IMR-90 (cell line): ENCODE data around the gene CORO1A. TPM values are rescaled to one million over a fixed set of nuclear protein-coding genes. Genes with fewer than 3 reads are reported as not detected.

Experiments
- ATAC-seq: fragments of 200-7000 bp; cut with Tn5 transposase; 2 replicates; pipeline ENCODE4 v1.9.1; 2020; ENCODE audit warnings: low read depth, mild to moderate bottlenecking, moderate library complexity
- BruUV-seq: library from RNA; stranded (reverse); fragments of 400-500 nt; replicated peaks from 2 replicates; lab custom pipeline; 2021; lab: Mats Ljungman, UMichigan
- CTCF ChIA-PET: fragments of 300-600 bp; formaldehyde crosslinking; extraction: SDS; loops from one replicate; lab custom pipeline; 2021; ENCODE audit warnings: antibody characterized with exemption; lab: Yijun Ruan, JAX
- POLR2A ChIA-PET: fragments of 300-600 bp; sonication (Branson Sonifier 250); formaldehyde crosslinking; loops from one replicate; lab custom pipeline; 2022; ENCODE audit warnings: antibody characterized with exemption; ENCODE audit not compliant: unreplicated experiment; lab: Charles Lee
- DNase-seq: peaks from one replicate; pipeline ENCODE4 v3.0.0; 2013
- H2AFZ ChIP-seq: replicated peaks from 2 replicates; pipeline ENCODE3; 2013; ENCODE audit warnings: low read length, mild to moderate bottlenecking; ENCODE audit not compliant: poor library complexity
- H2AK5ac ChIP-seq: 2 replicates; pipeline ENCODE4 v1.6.1; 2013; ENCODE audit warnings: low read depth, low read length, inconsistent platforms
- H2AK9ac ChIP-seq: replicated peaks from 2 replicates; pipeline ENCODE3; 2013; ENCODE audit warnings: mild to moderate bottlenecking, low read depth, low read length, moderate library complexity; ENCODE audit not compliant: poor library complexity
- H2BK120ac ChIP-seq: 2 replicates; pipeline ENCODE4 v1.6.1; 2013; ENCODE audit warnings: low read depth, low read length, inconsistent platforms
- H2BK15ac ChIP-seq: 3 replicates; pipeline ENCODE4 v1.6.1; 2013; ENCODE audit warnings: low read depth, low read length, inconsistent platforms
- H2BK20ac ChIP-seq: 2 replicates; pipeline ENCODE4 v1.6.1; 2013; ENCODE audit warnings: low read depth, mild to moderate bottlenecking, inconsistent platforms, low read length, moderate library complexity
- H2BK5ac ChIP-seq: 2 replicates; pipeline ENCODE4 v1.6.1; 2013; ENCODE audit warnings: mild to moderate bottlenecking, low read depth, low read length, inconsistent platforms; ENCODE audit not compliant: poor library complexity, severe bottlenecking
- H3K14ac ChIP-seq: replicated peaks from 2 replicates; pipeline ENCODE4 v1.6.1; 2013; ENCODE audit warnings: low read depth, low read length, inconsistent platforms
- H3K18ac ChIP-seq: 2 replicates; pipeline ENCODE4 v1.6.1; 2013; ENCODE audit warnings: low read depth, low read length, control low read depth
- H3K23ac ChIP-seq: 2 replicates; pipeline ENCODE4 v1.6.1; 2013; ENCODE audit warnings: low read depth, low read length, inconsistent platforms
- H3K27ac ChIP-seq: 2 replicates; pipeline ENCODE4 v1.5.1; 2013; ENCODE audit warnings: mild to moderate bottlenecking, control low read depth, low read length; ENCODE audit not compliant: insufficient read depth
- H3K27me3 ChIP-seq: 2 replicates; pipeline ENCODE4 v1.6.1; 2013; ENCODE audit warnings: low read length; ENCODE audit not compliant: control insufficient read depth, insufficient read depth
- H3K36me3 ChIP-seq: 2 replicates; pipeline ENCODE4 v1.6.1; 2013; ENCODE audit warnings: low read length, mixed read lengths; ENCODE audit not compliant: control insufficient read depth, insufficient read depth
- H3K4ac ChIP-seq: 2 replicates; pipeline ENCODE4 v1.6.1; 2013; ENCODE audit warnings: low read depth, low read length, inconsistent platforms
- H3K4me1 ChIP-seq: 2 replicates; pipeline ENCODE4 v1.6.1; 2013; ENCODE audit warnings: low read length, mixed read lengths; ENCODE audit not compliant: control insufficient read depth, insufficient read depth
- H3K4me2 ChIP-seq: 2 replicates; pipeline ENCODE4 v1.6.1; 2013; ENCODE audit warnings: low read depth, mild to moderate bottlenecking, control low read depth, low read length, moderate library complexity
- H3K4me3 ChIP-seq: 2 replicates; pipeline ENCODE4 v1.5.1; 2013; ENCODE audit warnings: low read depth, mild to moderate bottlenecking, control low read depth, low read length, moderate library complexity; ENCODE audit not compliant: insufficient read depth
- H3K56ac ChIP-seq: 2 replicates; pipeline ENCODE4 v1.6.1; 2013; ENCODE audit warnings: low read length, inconsistent platforms; ENCODE audit not compliant: insufficient read depth; ENCODE audit errors: extremely low read depth
- H3K79me1 ChIP-seq, 2 experiments: 2 replicates each; pipeline ENCODE4 v1.6.1; 2013; ENCODE audit warnings: low read length in 2 of 2, inconsistent platforms in 1 of 2, low read depth in 1 of 2
- H3K9ac ChIP-seq: 2 replicates; pipeline ENCODE4 v1.6.1; 2013; ENCODE audit warnings: low read depth, low read length, control low read depth
- H3K9me1 ChIP-seq: 2 replicates; pipeline ENCODE4 v1.6.1; 2013; ENCODE audit warnings: low read length, inconsistent platforms; ENCODE audit not compliant: insufficient read depth
- H3K9me3 ChIP-seq: 2 replicates; pipeline ENCODE4 v1.6.1; 2013; ENCODE audit warnings: low read length; ENCODE audit not compliant: control insufficient read depth, insufficient read depth
- H4K20me1 ChIP-seq: 2 replicates; pipeline ENCODE4 v1.6.1; 2013; ENCODE audit warnings: low read length, inconsistent platforms; ENCODE audit not compliant: insufficient read depth
- H4K5ac ChIP-seq: 2 replicates; pipeline ENCODE4 v1.6.1; 2013; ENCODE audit warnings: mild to moderate bottlenecking, low read depth, low read length, control low read depth
- H4K8ac ChIP-seq, 2 experiments: 2 replicates each; pipeline ENCODE4 v1.6.1; 2013; ENCODE audit warnings: low read depth in 2 of 2, low read length in 2 of 2, control low read depth in 1 of 2, inconsistent platforms in 1 of 2
- H4K91ac ChIP-seq: 2 replicates; pipeline ENCODE4 v1.6.1; 2013; ENCODE audit warnings: low read depth, low read length, inconsistent platforms; ENCODE audit not compliant: insufficient read depth
- BHLHE40 ChIP-seq: fragments of 150-350 bp; IDR thresholded peaks from 2 replicates; pipeline ENCODE4 v1.6.1; 2016; ENCODE audit warnings: mild to moderate bottlenecking, low read depth, low read length
- CEBPB ChIP-seq: IDR thresholded peaks from 2 replicates; pipeline ENCODE4 v1.6.1; 2012; ENCODE audit warnings: low read depth, low read length, improper control_type of control experiment
- CHD1 ChIP-seq: IDR thresholded peaks from 2 replicates; pipeline ENCODE4 v1.6.1; 2012; ENCODE audit warnings: low read depth, low read length, improper control_type of control experiment
- CTCF ChIP-seq: conservative IDR thresholded peaks from 2 replicates; pipeline ENCODE4 v1.5.1; 2012; ENCODE audit warnings: mild to moderate bottlenecking, low read depth, low read length, improper control_type of control experiment
- ELK1 ChIP-seq: fragments of 150-350 bp; IDR thresholded peaks from 2 replicates; pipeline ENCODE4 v1.6.1; 2016; ENCODE audit warnings: low read depth, mild to moderate bottlenecking, low read length, moderate library complexity, borderline replicate concordance
- FOS ChIP-seq: fragments of 150-350 bp; IDR thresholded peaks from 2 replicates; pipeline ENCODE4 v1.6.1; 2016; ENCODE audit warnings: low read depth, low read length
- MAFK ChIP-seq: IDR thresholded peaks from 2 replicates; pipeline ENCODE4 v1.6.1; 2012; ENCODE audit warnings: low read depth, low read length, improper control_type of control experiment
- MAZ ChIP-seq: IDR thresholded peaks from 2 replicates; pipeline ENCODE4 v1.6.1; 2012; ENCODE audit warnings: low read depth, mild to moderate bottlenecking, low read length, improper control_type of control experiment, moderate library complexity, borderline replicate concordance
- MXI1 ChIP-seq: IDR thresholded peaks from 2 replicates; pipeline ENCODE4 v1.6.1; 2012; ENCODE audit warnings: low read depth, mild to moderate bottlenecking, low read length, moderate library complexity, borderline replicate concordance
- NFE2L2 ChIP-seq: fragments of 150-350 bp; IDR thresholded peaks from 2 replicates; pipeline ENCODE4 v1.6.1; 2016; ENCODE audit warnings: low read depth, mild to moderate bottlenecking, low read length
- POLR2A ChIP-seq: IDR thresholded peaks from 2 replicates; pipeline ENCODE4 v1.6.1; 2012; ENCODE audit warnings: mild to moderate bottlenecking, low read depth, low read length
- RAD21 ChIP-seq: IDR thresholded peaks from 2 replicates; pipeline ENCODE4 v1.6.1; 2012; ENCODE audit warnings: low read length, improper control_type of control experiment
- RCOR1 ChIP-seq: IDR thresholded peaks from 2 replicates; pipeline ENCODE4 v1.6.1; 2012; ENCODE audit warnings: mild to moderate bottlenecking, low read length, improper control_type of control experiment; ENCODE audit not compliant: insufficient replicate concordance
- RFX5 ChIP-seq: IDR thresholded peaks from 2 replicates; pipeline ENCODE4 v1.8.0; 2012; ENCODE audit warnings: low read depth, mild to moderate bottlenecking, low read length, moderate library complexity
- SMC3 ChIP-seq: fragments of 150-350 bp; IDR thresholded peaks from 2 replicates; pipeline ENCODE4 v1.6.1; 2016; ENCODE audit warnings: low read depth, mild to moderate bottlenecking, antibody characterized with exemption, low read length, moderate library complexity
- USF2 ChIP-seq: fragments of 150-350 bp; IDR thresholded peaks from 2 replicates; pipeline ENCODE4 v1.6.1; 2017; ENCODE audit warnings: mild to moderate bottlenecking, antibody characterized with exemption, low read length, low read depth
- WGBS, 2 experiments: methylation state at CpG; one replicate each; pipeline versions ENCODE4 v1.1.5 to v1.1.7; 2013; ENCODE audit warnings: missing lambda C conversion rate in 2 of 2; ENCODE audit not compliant: insufficient read length in 1 of 2; ENCODE audit errors: extremely low coverage in 2 of 2; 5-methylcytosine and 5-hydroxymethylcytosine counted together
- dilution Hi-C: fragments of 300-500 bp; cut with HindIII; formaldehyde crosslinking; loops from one replicate; pipeline ENCODE4 v1.14.3; 2018; ENCODE audit warnings: low sequenced_read_pairs; ENCODE audit not compliant: unreplicated experiment
- in situ Hi-C: fragments of 300-500 bp; cut with MboI; formaldehyde crosslinking; loops from 3 replicates; pipeline ENCODE4 v1.14.3; 2019; ENCODE audit warnings: low sequenced_read_pairs, inconsistent platforms, mixed read lengths
- intact Hi-C: fragments of 100-400 bp; cut with micrococcal nuclease; formaldehyde crosslinking; loops from 2 replicates; pipeline ENCODE4 v1.10.0; 2022
- polyA plus RNA-seq, 3 experiments: library from polyadenylated mRNA; depleted of rRNA; stranded (reverse); fragments of >200 nt; gene quantifications; 2 replicates each; pipeline ENCODE4 v1.2.3, GENCODE V29; 2012; ENCODE audit warnings: low replicate concordance in 1 of 3
- total RNA-seq: library from RNA; depleted of rRNA; stranded (reverse); fragments of >200 nt; gene quantifications from 2 replicates; pipeline ENCODE4 v1.2.3, GENCODE V29; 2012

The CORO1A gene
- total and polyA plus RNA-seq, 2 of the 4 experiments (the other 2 are of a cell fraction), result 7.2 to 13.2 TPM

- ATAC-seq (no peak), DNase-seq (no peak)
- H3K36me3 ChIP-seq, result no peaks in the 10 kb centered on the region
- H4K5ac ChIP-seq, result no peak overlapping the region
- POLR2A ChIA-PET, result no interaction called here
- WGBS, 2 experiments, result no CpG with 5 or more reads among the region's 9 CpGs
- H3K27me3 ChIP-seq, result no peaks in the 10 kb centered on the region; the same call in 1 of the 2 replicates
- in situ Hi-C loops (loop anchor here (5.0 kb wide), 1 partner anchor 55 kb away; the partner anchor contains the start of gene YPEL3), dilution Hi-C loops (no loop called here), intact Hi-C loops (no loop called here)
- H3K9ac ChIP-seq, result no peak overlapping the region
- H3K79me1 ChIP-seq, result no peaks in the 10 kb centered on the region
- no peak overlapping the region for H3K56ac ChIP-seq
- H2BK15ac ChIP-seq, result no peak overlapping the region
- no peaks in the 10 kb centered on the region for H3K9me1 ChIP-seq
- H4K8ac ChIP-seq, result no peak overlapping the region
- H2AFZ ChIP-seq, result no peak overlapping the region
- H3K4me3 ChIP-seq, result no peak overlapping the region
- no peak overlapping the region for H2AK9ac ChIP-seq
- no peaks in the 10 kb centered on the region for H4K20me1 ChIP-seq
- no peaks in the 10 kb centered on the region for H3K4me1 ChIP-seq
- peaks cover 10% of the 10 kb centered on the region for H3K9me3 ChIP-seq
- H3K23ac ChIP-seq, result no peak overlapping the region
- H3K14ac ChIP-seq, result no peak overlapping the region
- CTCF ChIA-PET, result no interaction called here
- H2BK120ac ChIP-seq, result no peak overlapping the region
- no peak overlapping the region for H4K91ac ChIP-seq
- no TSS peak for BruUV-seq
- H3K4ac ChIP-seq, result no peak overlapping the region
- H3K18ac ChIP-seq, result no peak overlapping the region
- H2AK5ac ChIP-seq, result no peak overlapping the region
- no peak overlapping the region for H2BK20ac ChIP-seq
- no peak overlapping the region for H3K27ac ChIP-seq
- TF ChIP-seq CEBPB (no peak), BHLHE40 (no peak), RFX5 (no peak), FOS (no peak), ELK1 (no peak), POLR2A (no peak), CTCF (no peak), USF2 (no peak), SMC3 (no peak), MXI1 (no peak), RCOR1 (no peak), RAD21 (no peak), MAFK (no peak), CHD1 (no peak), MAZ (no peak), NFE2L2 (no peak)
- no peak overlapping the region for H3K4me2 ChIP-seq
- no peak overlapping the region for H2BK5ac ChIP-seq
Measured at GRCh38 chr16:30152517-30152916, 30.9 kb upstream of the CORO1A start.
